Measurements from ENCODE around the gene HOOK2.

DNA sequence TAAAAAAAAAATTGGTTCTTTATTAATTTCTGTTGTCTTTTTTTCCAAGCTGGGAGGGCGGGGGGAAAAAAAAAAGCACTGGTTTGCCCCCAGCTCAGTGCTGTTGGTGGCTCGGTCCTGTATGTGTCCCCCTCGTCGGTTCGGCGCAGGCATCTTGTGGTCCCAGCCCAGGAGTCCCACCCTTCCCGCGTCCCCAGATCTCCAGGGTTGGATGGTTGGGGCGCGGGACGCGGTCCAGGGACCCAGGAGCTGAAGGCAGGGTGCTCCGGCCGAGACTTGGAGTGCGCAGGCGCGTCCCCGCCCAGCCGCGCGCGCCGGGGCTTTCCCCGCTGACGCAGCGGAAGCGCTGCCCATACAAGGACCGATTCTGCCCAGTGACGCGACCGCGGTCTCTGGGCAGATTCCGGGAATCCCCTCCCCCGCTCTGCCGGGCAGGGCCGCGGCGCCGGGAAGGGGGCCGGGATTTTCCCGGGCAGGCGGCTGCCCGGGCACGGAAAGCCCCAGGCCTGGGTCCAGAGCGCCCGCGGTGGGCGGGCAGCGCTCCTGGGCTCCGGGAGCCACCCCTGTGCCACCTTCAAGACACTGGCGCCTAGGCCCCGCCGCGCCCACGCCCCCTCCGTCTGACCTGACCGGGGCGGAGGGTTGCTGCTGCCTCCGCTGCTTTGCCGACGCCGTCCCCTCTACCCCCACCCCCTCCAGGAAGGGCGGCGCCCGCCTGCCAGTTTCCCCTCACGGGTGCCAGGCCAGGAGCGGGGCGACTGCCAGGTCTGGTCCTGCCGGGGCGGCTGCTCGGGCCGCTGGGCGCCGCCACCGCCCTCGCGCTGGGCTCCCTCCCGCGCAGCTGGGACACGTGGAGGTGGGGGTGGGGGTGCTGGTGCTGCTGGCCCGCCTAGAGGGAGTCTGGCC lies 18.2 kb upstream of the HOOK2 start:
- TF ChIP-seq, protein P1, sequence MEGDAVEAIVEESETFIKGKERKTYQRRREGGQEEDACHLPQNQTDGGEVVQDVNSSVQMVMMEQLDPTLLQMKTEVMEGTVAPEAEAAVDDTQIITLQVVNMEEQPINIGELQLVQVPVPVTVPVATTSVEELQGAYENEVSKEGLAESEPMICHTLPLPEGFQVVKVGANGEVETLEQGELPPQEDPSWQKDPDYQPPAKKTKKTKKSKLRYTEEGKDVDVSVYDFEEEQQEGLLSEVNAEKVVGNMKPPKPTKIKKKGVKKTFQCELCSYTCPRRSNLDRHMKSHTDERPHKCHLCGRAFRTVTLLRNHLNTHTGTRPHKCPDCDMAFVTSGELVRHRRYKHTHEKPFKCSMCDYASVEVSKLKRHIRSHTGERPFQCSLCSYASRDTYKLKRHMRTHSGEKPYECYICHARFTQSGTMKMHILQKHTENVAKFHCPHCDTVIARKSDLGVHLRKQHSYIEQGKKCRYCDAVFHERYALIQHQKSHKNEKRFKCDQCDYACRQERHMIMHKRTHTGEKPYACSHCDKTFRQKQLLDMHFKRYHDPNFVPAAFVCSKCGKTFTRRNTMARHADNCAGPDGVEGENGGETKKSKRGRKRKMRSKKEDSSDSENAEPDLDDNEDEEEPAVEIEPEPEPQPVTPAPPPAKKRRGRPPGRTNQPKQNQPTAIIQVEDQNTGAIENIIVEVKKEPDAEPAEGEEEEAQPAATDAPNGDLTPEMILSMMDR (conservative IDR thresholded peaks at IDR 0.05; ENCODE audit: low read length): no peak
- TF ChIP-seq EZH2phosphoT487 (IDR thresholded peaks at IDR 0.05; ENCODE audit: borderline replicate concordance): no peak
